Gastroesophageal sphincter (tissue), 4 donors: ENCODE data around the gene NDUFS6. TPM values are rescaled to one million over a fixed set of nuclear protein-coding genes. Genes with fewer than 3 reads are reported as not detected.

Experiments
- ATAC-seq: fragments of 150-250 bp; one replicate; pipeline ENCODE4 v1.9.1; 2016; ENCODE audit warnings: mild to moderate bottlenecking, moderate library complexity
- H3K27ac ChIP-seq, 4 donors: fragments of 200-600 bp; sonication (generic) in 3 of 4; 1 replicate in 3 of 4; 2 replicates in 1 of 4; pipeline ENCODE4 v1.5.1; 2016 to 2019
- H3K27me3 ChIP-seq: fragments of 200-600 bp; sonication (generic); one replicate; pipeline ENCODE4 v1.5.1; 2019
- H3K36me3 ChIP-seq, 2 donors: fragments of 200-600 bp; sonication (generic); one replicate each; pipeline ENCODE4 v1.5.1; 2019; ENCODE audit warnings: control low read depth in 1 of 2
- H3K4me1 ChIP-seq, 3 donors: fragments of 200-600 bp; sonication (generic); 1 replicate in 2 of 3; 2 replicates in 1 of 3; pipeline ENCODE4 v1.5.1; 2016 to 2019; ENCODE audit warnings: control low read depth in 2 of 3
- H3K4me3 ChIP-seq, 2 donors: fragments of 200-600 bp; sonication (generic); one replicate each; pipeline ENCODE4 v1.5.1; 2019; ENCODE audit warnings: mild to moderate bottlenecking in 1 of 2, moderate library complexity in 1 of 2
- H3K9me3 ChIP-seq, 3 donors: fragments of 200-600 bp; sonication (generic); one replicate each; pipeline ENCODE4 v1.5.1; 2017 to 2019; ENCODE audit warnings: control low read depth in 2 of 3
- CTCF ChIP-seq, 4 experiments: fragments of 200-600 bp in 2 of 4; fragments of 450-650 bp in 2 of 4; sonication (generic) in 1 of 4; IDR thresholded peaks; one replicate each; pipeline ENCODE4 v1.5.1; 2017 to 2019; ENCODE audit warnings: antibody characterized with exemption in 4 of 4, mild to moderate bottlenecking in 2 of 4, moderate library complexity in 2 of 4
- EP300 ChIP-seq: sonication (generic); formaldehyde crosslinking; IDR thresholded peaks from one replicate; pipeline ENCODE4 v1.6.1; 2017; ENCODE audit warnings: antibody characterized with exemption, mild to moderate bottlenecking
- POLR2A ChIP-seq, 2 donors: fragments of 450-650 bp; IDR thresholded peaks; one replicate each; pipeline ENCODE4 v1.6.1; 2017; ENCODE audit warnings: antibody characterized with exemption in 2 of 2, mild to moderate bottlenecking in 2 of 2, moderate library complexity in 1 of 2
- POLR2AphosphoS5 ChIP-seq: sonication (generic); formaldehyde crosslinking; IDR thresholded peaks from one replicate; pipeline ENCODE4 v1.6.1; 2017; ENCODE audit warnings: antibody characterized with exemption
- WGBS, 2 donors: methylation state at CpG; one replicate each; pipeline ENCODE4 v1.1.5; 2018; ENCODE audit warnings: low coverage in 1 of 2; 5-methylcytosine and 5-hydroxymethylcytosine counted together
- total RNA-seq, 4 donors: library from RNA; depleted of rRNA; stranded (reverse); fragments of >200 nt; gene quantifications; one replicate each; pipeline ENCODE4 v1.1.0, GENCODE V29; 2016

The NDUFS6 gene
- total RNA-seq, 4 donors from 2014 or later: 44.6 to 82.9 (median 51.6) TPM

- Histone ChIP-seq H3K27ac (no peak overlapping the region), H3K4me1 (no peaks in the 10 kb centered on the region), H3K27me3 (peaks cover 64% of the 10 kb centered on the region), H3K9me3 (no peaks in the 10 kb centered on the region), H3K36me3 (no peaks in the 10 kb centered on the region), H3K4me3 (no peak overlapping the region)
- no peak for TF ChIP-seq POLR2AphosphoS5
- no peak for TF ChIP-seq POLR2A (IDR thresholded peaks at IDR 0.05)
- no peak for TF ChIP-seq CTCF (IDR thresholded peaks at IDR 0.05)
- TF ChIP-seq EP300: no peak
- WGBS, 2 donors: 60 to 80% methylated on average over 1 to 3 of the region's 14 CpGs
- ATAC-seq: no peak
These were observed 46.5 kb upstream of the NDUFS6 start for GRCh38 chr5:1754531-1755220.

DNA sequence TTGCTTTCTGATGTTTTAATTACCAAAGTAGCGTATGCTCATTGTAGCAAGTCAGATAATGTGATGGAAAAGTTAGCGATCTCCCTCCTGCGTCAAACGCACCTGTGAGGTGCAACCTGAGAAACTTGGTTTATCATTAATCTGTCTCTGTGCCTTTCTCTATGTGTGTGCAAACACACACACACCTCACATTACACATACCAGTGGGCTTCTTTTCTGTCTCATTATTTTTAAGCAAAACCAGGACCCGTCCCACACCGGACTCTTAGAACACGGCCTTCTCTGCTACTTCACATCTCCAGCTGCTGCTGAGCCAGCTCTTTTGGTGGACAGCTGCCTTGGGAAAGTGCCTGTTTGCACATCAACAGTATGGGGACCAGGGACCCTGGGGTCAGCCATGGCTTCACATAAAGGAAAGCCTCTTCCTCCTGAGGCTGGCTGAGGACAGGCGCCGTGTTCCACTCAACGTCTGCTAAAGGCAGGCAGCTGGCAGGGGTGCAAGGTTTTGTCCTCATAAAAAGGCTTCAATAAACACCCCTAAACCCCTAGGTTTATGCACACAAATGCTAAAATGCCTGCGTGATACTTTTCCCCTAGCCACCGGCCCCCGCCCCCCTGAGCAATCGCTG lies 45.8 kb upstream of the NDUFS6 start:
- Histone ChIP-seq H3K27ac (no peak overlapping the region), H3K4me1 (no peaks in the 10 kb centered on the region), H3K9me3 (no peaks in the 10 kb centered on the region), H3K36me3 (no peaks in the 10 kb centered on the region), H3K4me3 (no peak overlapping the region), H3K27me3 (peaks cover 62% of the 10 kb centered on the region)
- no peak for TF ChIP-seq POLR2A (IDR thresholded peaks at IDR 0.05)
- ATAC-seq: no peak
- 44 to 61% methylated on average over 5 to 14 of the region's 14 CpGs for WGBS, 2 donors

DNA sequence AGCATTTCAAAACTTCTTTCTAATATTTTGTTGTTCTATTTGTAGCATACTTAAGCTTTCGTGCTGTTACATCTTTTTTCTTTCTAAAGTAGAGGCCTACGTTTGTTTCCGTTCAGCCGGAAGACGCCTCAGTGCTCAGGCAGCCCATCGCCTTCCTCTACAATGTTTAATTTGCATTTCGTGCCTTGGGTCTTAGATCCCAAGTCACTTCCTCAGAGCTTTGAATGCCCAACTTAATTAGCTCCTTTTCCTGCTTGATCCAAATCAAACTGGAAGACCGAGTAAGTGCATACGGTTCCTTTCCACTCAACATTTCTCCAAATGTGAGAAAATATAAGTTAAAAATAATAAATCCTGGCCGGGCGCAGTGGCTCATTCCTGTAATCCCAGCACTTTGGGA lies 44.7 kb upstream of the NDUFS6 start:
- WGBS, 2 donors: 68 to 73% methylated on average over 10 of the region's 11 CpGs
- Histone ChIP-seq H3K27me3 (peaks cover 62% of the 10 kb centered on the region), H3K9me3 (no peaks in the 10 kb centered on the region), H3K4me3 (no peak overlapping the region), H3K36me3 (no peaks in the 10 kb centered on the region), H3K27ac (no peak overlapping the region), H3K4me1 (no peaks in the 10 kb centered on the region)
- ATAC-seq: no peak
- no peak for TF ChIP-seq POLR2A (IDR thresholded peaks at IDR 0.05)
- no peak for TF ChIP-seq POLR2AphosphoS5
- TF ChIP-seq CTCF (IDR thresholded peaks at IDR 0.05): no peak
- TF ChIP-seq EP300: no peak

DNA sequence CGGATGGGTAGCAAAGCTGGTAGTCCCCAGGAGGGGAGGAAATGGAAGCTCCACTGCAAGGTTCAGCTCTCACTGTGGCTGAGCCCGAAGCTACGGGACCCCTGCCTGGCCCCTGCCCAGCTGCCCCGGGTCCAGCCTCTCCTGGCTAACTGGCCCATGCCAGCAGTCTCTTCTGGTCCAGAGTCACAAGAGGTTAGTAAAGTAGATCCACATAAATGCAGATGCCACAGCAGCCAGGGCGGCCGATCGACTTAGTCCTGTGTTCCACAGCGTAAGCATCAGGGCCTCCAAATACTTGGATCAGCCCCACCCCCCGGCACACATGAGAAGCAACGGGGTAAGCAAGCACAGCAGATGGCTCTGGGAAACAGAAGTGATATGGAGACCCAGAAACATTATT lies 43.7 kb upstream of the NDUFS6 start:
- Histone ChIP-seq H3K9me3 (no peaks in the 10 kb centered on the region), H3K27me3 (peaks cover 59% of the 10 kb centered on the region), H3K27ac (no peak overlapping the region), H3K4me3 (no peak overlapping the region), H3K36me3 (no peaks in the 10 kb centered on the region), H3K4me1 (no peaks in the 10 kb centered on the region)
- ATAC-seq: no peak
- TF ChIP-seq POLR2A (IDR thresholded peaks at IDR 0.05) (no peak), POLR2AphosphoS5 (no peak), CTCF (IDR thresholded peaks at IDR 0.05) (no peak), EP300 (no peak)
- 52 to 82% methylated on average over 2 to 8 of the region's 10 CpGs for WGBS, 2 donors

DNA sequence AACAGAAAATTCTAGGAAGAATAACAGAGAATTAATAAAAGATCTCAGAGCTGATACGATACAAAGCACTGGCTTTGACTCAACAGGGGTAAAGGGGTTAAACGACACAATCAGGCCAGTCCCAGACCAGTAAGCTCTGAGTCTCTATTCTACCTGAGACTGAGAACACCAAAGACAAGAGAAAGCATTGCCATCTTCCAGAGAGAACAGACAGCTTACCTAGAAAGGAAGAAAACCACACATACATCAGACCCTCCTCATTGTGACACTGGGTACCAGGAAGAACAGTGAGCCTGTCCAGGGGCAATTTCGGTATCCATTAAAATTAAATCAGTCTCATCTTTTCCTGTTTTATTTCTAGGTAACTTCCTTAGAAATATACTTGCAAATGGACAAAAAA lies 42.6 kb upstream of the NDUFS6 start:
- Histone ChIP-seq H3K36me3 (no peaks in the 10 kb centered on the region), H3K9me3 (no peaks in the 10 kb centered on the region), H3K4me1 (no peaks in the 10 kb centered on the region), H3K27ac (no peak overlapping the region), H3K4me3 (no peak overlapping the region), H3K27me3 (peaks cover 59% of the 10 kb centered on the region)
- 52 to 74% methylated on average over 3 of the region's 3 CpGs for WGBS, 2 donors
- TF ChIP-seq CTCF (IDR thresholded peaks at IDR 0.05) (no peak), POLR2AphosphoS5 (no peak), POLR2A (IDR thresholded peaks at IDR 0.05) (no peak), EP300 (no peak)
- ATAC-seq: no peak
